ENCODE data around the gene FARP2.

The FARP2 gene

GRCh38 chr2:241456546-241456945 is 100.5 kb downstream of the FARP2 start:
- no peak overlapping the region for H3K4me3 ChIP-seq (ENCODE audit: low read depth, low read length)
- no peak for TF ChIP-seq CTCF (IDR thresholded peaks at IDR 0.05; ENCODE audit: low read depth, low read length)

GRCh38 chr2:241458687-241459086 is 102.6 kb downstream of the FARP2 start:
- no peak overlapping the region for H3K4me3 ChIP-seq (ENCODE audit: low read depth, low read length)
- no peak for TF ChIP-seq CTCF (IDR thresholded peaks at IDR 0.05; ENCODE audit: low read depth, low read length)

- TF ChIP-seq CTCF (IDR thresholded peaks at IDR 0.05; ENCODE audit: low read depth, low read length) = no peak
- no peak overlapping the region for H3K4me3 ChIP-seq (ENCODE audit: low read depth, low read length)
These were observed 103.4 kb downstream of the FARP2 start for GRCh38 chr2:241459520-241459919.

- TF ChIP-seq CTCF (IDR thresholded peaks at IDR 0.05; ENCODE audit: low read depth, low read length) = no peak
- no peak overlapping the region for H3K4me3 ChIP-seq (ENCODE audit: low read depth, low read length)
These were observed 104.5 kb downstream of the FARP2 start for GRCh38 chr2:241460631-241461030.

GRCh38 chr2:241461693-241462677 is 105.9 kb downstream of the FARP2 start:
- H3K4me3 ChIP-seq (ENCODE audit: low read depth, low read length) = no peak overlapping the region
- no peak for TF ChIP-seq CTCF (IDR thresholded peaks at IDR 0.05; ENCODE audit: low read depth, low read length)

GRCh38 chr2:241463276-241464135 is 107.4 kb downstream of the FARP2 start:
- no peak for TF ChIP-seq CTCF (IDR thresholded peaks at IDR 0.05; ENCODE audit: low read depth, low read length)
- no peak overlapping the region for H3K4me3 ChIP-seq (ENCODE audit: low read depth, low read length)

Data from WI38 (cell line).